HFF-Myc (cell line): ENCODE results near the gene CNTN4.

Source experiments
- DNase-seq: peaks from one replicate; pipeline ENCODE4 v3.0.0-alpha.2; 2011; ENCODE audit warnings: low read depth; ENCODE audit errors: extremely low read depth
- H3K4me3 ChIP-seq: replicated peaks from 2 replicates; pipeline ENCODE4 v1.5.1; 2011; ENCODE audit warnings: low read depth, mild to moderate bottlenecking, control low read depth, low read length
- TF ChIP-seq, protein P1 (sequence below): IDR thresholded peaks from 2 replicates; pipeline ENCODE4 v1.5.1; 2012; ENCODE audit warnings: mild to moderate bottlenecking, low read depth, low read length, control low read depth; ENCODE audit errors: missing control alignments

The CNTN4 gene

GRCh38 chr3:2172561-2173171, 74.0 kb downstream of the CNTN4 start:
- no peak overlapping the region for H3K4me3 ChIP-seq
- DNase-seq, result no peak
- TF ChIP-seq, protein P1, sequence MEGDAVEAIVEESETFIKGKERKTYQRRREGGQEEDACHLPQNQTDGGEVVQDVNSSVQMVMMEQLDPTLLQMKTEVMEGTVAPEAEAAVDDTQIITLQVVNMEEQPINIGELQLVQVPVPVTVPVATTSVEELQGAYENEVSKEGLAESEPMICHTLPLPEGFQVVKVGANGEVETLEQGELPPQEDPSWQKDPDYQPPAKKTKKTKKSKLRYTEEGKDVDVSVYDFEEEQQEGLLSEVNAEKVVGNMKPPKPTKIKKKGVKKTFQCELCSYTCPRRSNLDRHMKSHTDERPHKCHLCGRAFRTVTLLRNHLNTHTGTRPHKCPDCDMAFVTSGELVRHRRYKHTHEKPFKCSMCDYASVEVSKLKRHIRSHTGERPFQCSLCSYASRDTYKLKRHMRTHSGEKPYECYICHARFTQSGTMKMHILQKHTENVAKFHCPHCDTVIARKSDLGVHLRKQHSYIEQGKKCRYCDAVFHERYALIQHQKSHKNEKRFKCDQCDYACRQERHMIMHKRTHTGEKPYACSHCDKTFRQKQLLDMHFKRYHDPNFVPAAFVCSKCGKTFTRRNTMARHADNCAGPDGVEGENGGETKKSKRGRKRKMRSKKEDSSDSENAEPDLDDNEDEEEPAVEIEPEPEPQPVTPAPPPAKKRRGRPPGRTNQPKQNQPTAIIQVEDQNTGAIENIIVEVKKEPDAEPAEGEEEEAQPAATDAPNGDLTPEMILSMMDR, result no peak

DNA sequence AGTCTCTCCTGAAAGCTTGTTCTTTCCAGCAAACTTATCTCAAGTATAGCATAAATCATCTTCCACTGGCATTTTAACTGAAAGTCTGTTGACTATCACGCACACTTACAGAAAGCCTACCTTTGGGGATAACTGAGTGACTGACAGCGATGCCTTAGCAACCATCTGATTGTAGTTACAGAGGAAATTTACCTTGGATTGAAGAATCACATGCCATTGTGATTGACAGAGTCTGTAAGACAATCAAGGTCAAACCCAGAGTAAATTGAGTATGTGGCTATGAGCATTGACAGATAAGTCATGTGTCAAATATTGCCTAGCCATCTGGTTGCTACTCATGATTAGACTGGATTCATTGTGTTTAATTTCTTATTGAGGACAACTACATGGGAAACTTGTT, 82.0 kb downstream of the CNTN4 start:
- TF ChIP-seq, protein P1, result no peak
- DNase-seq, result no peak
- H3K4me3 ChIP-seq, result no peak overlapping the region

DNA sequence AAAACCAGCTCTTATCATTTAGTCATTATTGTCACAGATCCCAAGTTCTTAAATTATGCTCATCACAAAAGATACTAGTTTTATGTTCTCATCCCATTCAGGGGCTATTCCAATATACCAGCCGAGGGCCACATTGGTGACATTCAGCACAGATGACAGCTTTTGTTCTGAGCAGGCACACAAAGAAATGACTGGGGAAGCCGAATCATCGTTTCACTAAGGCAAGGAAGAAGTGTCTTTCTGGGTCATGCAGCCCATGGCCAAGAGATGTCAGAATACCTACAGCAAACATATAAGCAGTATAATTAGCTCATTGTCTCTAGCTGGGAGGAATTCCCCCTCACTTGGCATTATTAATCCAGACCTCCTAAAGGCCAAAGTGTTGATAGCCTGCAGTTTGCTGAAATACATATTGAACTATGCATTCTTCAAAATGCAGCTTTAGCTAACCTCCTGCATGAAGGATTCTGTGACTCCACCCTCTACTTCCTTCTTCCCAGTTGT, 100.2 kb downstream of the CNTN4 start:
- DNase-seq, result no peak

DNA sequence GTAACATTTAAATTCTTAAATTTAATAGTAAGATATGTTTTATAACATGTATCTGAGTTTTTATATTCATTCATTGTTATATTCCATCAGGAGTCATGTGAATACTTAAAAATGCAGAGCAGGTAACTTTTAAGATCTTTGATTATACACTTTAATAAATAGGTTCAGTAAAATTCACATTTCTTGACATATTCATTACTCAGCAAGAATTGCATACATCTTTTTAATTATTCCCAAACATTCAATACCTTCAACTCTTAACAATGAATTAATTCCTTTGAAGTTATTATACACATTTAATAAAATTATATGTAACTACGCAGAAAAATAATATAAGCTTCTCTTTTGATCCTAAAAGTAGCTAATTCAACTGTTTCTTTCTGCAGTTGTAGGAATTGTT, 105.4 kb downstream of the CNTN4 start:
- DNase-seq, result no peak
- no peak overlapping the region for H3K4me3 ChIP-seq
- TF ChIP-seq, protein P1, result no peak

More for the DNA sequence above, 100.2 kb downstream of the CNTN4 start:
- TF ChIP-seq, protein P1, result no peak
- H3K4me3 ChIP-seq, result no peak overlapping the region

- TF ChIP-seq, protein P1, result no peak
- no peak for DNase-seq
- no peak overlapping the region for H3K4me3 ChIP-seq
Measured at GRCh38 chr3:2205692-2206091, 107.0 kb downstream of the CNTN4 start.

- no peak overlapping the region for H3K4me3 ChIP-seq
- TF ChIP-seq, protein P1, result no peak
- no peak for DNase-seq
Measured at GRCh38 chr3:2206536-2206935, 107.9 kb downstream of the CNTN4 start.

DNA sequence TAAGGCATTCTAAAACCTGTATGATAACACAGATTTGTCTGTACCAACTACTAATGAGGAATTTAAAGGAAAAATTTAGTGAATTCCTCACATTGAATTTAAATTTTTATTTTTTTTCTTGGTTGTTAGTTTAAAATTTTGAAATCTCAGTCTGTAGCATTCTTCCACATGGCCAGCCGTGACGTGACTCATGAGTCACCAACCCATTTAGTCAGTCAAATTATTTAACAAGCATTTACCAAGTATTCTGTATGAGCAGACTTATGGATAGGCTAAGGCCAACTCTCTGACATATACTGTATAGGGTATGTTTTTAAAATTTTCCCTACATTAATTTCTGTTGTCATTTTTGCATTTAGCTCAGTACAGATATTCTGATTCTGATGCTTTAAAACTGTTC, 112.9 kb downstream of the CNTN4 start:
- TF ChIP-seq, protein P1, result no peak
- H3K4me3 ChIP-seq, result no peak overlapping the region
- DNase-seq, result no peak
